ENCODE data around the gene FOXN3. TPM values are rescaled to one million over a fixed set of nuclear protein-coding genes. Genes with fewer than 3 reads are reported as not detected.
"Not testable (repeated sequence)": the region's sequence is repeated elsewhere in the genome, so short reads cannot be mapped to it uniquely, and the experiment has no call there.

The FOXN3 gene
- total and polyA plus RNA-seq, 10 of the 15 experiments (the other 5 are each of a cell fraction or from before 2014, with no cell fraction given), result 4.5 to 68.9 (median 29.7) TPM

GRCh38 chr14:89158701-89159100 lies 258.3 kb downstream of the FOXN3 start:
- CTCF ChIA-PET, result no interaction called here
- H3K4me2 ChIP-seq (ENCODE audit: control insufficient read depth, insufficient read depth), result no peak overlapping the region
- no peak overlapping the region for H3K9ac ChIP-seq (ENCODE audit: control insufficient read depth, insufficient read depth, low read length)
- H3K4me3 ChIP-seq, result no peak overlapping the region
- in situ Hi-C loops (cut with MboI) (no loop called here), intact Hi-C loops (cut with micrococcal nuclease; ENCODE audit: unreplicated experiment) (no loop called here)
- POLR2A ChIA-PET, result no interaction called here
- H3K27ac ChIP-seq (ENCODE audit: control insufficient read depth, insufficient read depth), result no peak overlapping the region
- no peaks in the 10 kb centered on the region for H3K27me3 ChIP-seq (replicated peaks in 1 of 2; ENCODE audit: control insufficient read depth in 2 of 2, insufficient read depth in 2 of 2, low read length in 1 of 2)
- SMC1A ChIA-PET (ENCODE audit: uncharacterized antibody, unreplicated experiment), result interaction anchor here (0.7 to 1.0 kb wide), 2 partner anchors 26 to 1023 kb away, joined by 3 read pairs; no protein-coding TSS in a partner anchor
- no peak for ATAC-seq
- peaks cover 5 to 12% of the 10 kb centered on the region in 2 experiments; a peak in 3 of 4 replicates for H3K36me3 ChIP-seq (ENCODE audit: control insufficient read depth in 2 of 2, insufficient read depth in 2 of 2, low read length in 1 of 2)
- no peaks in the 10 kb centered on the region for H3K4me1 ChIP-seq (ENCODE audit: control insufficient read depth, insufficient read depth, low read length)
- no peaks in the 10 kb centered on the region for H3K79me2 ChIP-seq (ENCODE audit: control insufficient read depth, insufficient read depth, low read length)
- no peaks in the 10 kb centered on the region for H3K9me3 ChIP-seq (replicated peaks; ENCODE audit: control insufficient read depth, insufficient read depth, low read length)
- no peak for FAIRE-seq
- H4K20me1 ChIP-seq (ENCODE audit: control insufficient read depth, insufficient read depth), result no peaks in the 10 kb centered on the region
- 94% methylated on average over 10 of the region's 11 CpGs for WGBS (ENCODE audit: insufficient coverage, insufficient replicate concordance, low lambda C conversion rate, missing lambda C conversion rate)
- H2AFZ ChIP-seq (ENCODE audit: control insufficient read depth, low read depth, low read length), result no peak overlapping the region
- RAD21 ChIA-PET (ENCODE audit: unreplicated experiment), result no interaction called here
- no peak for DNase-seq (ENCODE audit: low read depth, low spot score)
- TF ChIP-seq ATF2 (IDR thresholded peaks at IDR 0.05; ENCODE audit: low read length) (no peak), NR2F1 (conservative IDR thresholded peaks at IDR 0.05) (no peak), ZNF622 (IDR thresholded peaks at IDR 0.05) (no peak), YY1 (IDR thresholded peaks at IDR 0.05; ENCODE audit: low read depth, low read length) (no peak), POLR2A (IDR thresholded peaks at IDR 0.05; ENCODE audit: low read depth, low read length) (no peak), BMI1 (IDR thresholded peaks at IDR 0.05; ENCODE audit: borderline replicate concordance) (no peak), ZSCAN29 (IDR thresholded peaks at IDR 0.05) (no peak), SREBF2 (IDR thresholded peaks at IDR 0.05; ENCODE audit: low read length) (no peak), PML (IDR thresholded peaks at IDR 0.05; ENCODE audit: low read length) (no peak), IKZF1 (conservative IDR thresholded peaks at IDR 0.05) (no peak), TBL1XR1 (IDR thresholded peaks at IDR 0.05; ENCODE audit: low read depth, low read length) (no peak), LARP7 (IDR thresholded peaks at IDR 0.05) (no peak), MXI1 (IDR thresholded peaks at IDR 0.05; ENCODE audit: low read depth, low read length) (no peak)
- no TSS peak for BruUV-seq (replicated peaks)

- 87% methylated on average over 7 of the region's 7 CpGs for WGBS (ENCODE audit: insufficient coverage, insufficient replicate concordance, low lambda C conversion rate, missing lambda C conversion rate)
- H3K9ac ChIP-seq (ENCODE audit: control insufficient read depth, insufficient read depth, low read length); SMC1A ChIA-PET (ENCODE audit: uncharacterized antibody, unreplicated experiment); RAD21 ChIA-PET (ENCODE audit: unreplicated experiment); H4K20me1 ChIP-seq (ENCODE audit: control insufficient read depth, insufficient read depth); H3K9me3 ChIP-seq (replicated peaks; ENCODE audit: control insufficient read depth, insufficient read depth, low read length); POLR2A ChIA-PET; H3K4me3 ChIP-seq; H2AFZ ChIP-seq (ENCODE audit: control insufficient read depth, low read depth, low read length); intact Hi-C loops (cut with micrococcal nuclease; ENCODE audit: unreplicated experiment); FAIRE-seq; CTCF ChIA-PET; H3K4me2 ChIP-seq (ENCODE audit: control insufficient read depth, insufficient read depth); H3K27me3 ChIP-seq (replicated peaks in 1 of 2; ENCODE audit: control insufficient read depth in 2 of 2, insufficient read depth in 2 of 2, low read length in 1 of 2); H3K4me1 ChIP-seq (ENCODE audit: control insufficient read depth, insufficient read depth, low read length); BruUV-seq (replicated peaks); DNase-seq (ENCODE audit: low read depth, low spot score); H3K27ac ChIP-seq (ENCODE audit: control insufficient read depth, insufficient read depth); H3K79me2 ChIP-seq (ENCODE audit: control insufficient read depth, insufficient read depth, low read length); ATAC-seq; in situ Hi-C loops (cut with MboI): not testable (repeated sequence)
- H3K36me3 ChIP-seq (ENCODE audit: control insufficient read depth in 2 of 2, insufficient read depth in 2 of 2, low read length in 1 of 2), result peaks cover 5 to 12% of the 10 kb centered on the region in 2 experiments; a peak in 3 of 4 replicates
Observed at GRCh38 chr14:89158104-89158503, 258.9 kb downstream of the FOXN3 start.
